GM12892 (cell line): Measurements from ENCODE around the gene CCDC71.

ENCODE experiments used
- POLR2AphosphoS5 ChIP-seq: IDR thresholded peaks from 2 replicates; pipeline ENCODE4 v1.6.1; 2011; ENCODE audit warnings: low read depth, low read length, control low read depth
- TAF1 ChIP-seq: IDR thresholded peaks from 2 replicates; pipeline ENCODE4 v1.6.1; 2011; ENCODE audit warnings: low read depth, mild to moderate bottlenecking, control low read depth, low read length, borderline replicate concordance

- TF ChIP-seq TAF1 (no peak), POLR2AphosphoS5 (no peak)
Measured at GRCh38 chr3:49163609-49164008, 2.5 kb downstream of the CCDC71 start.
